Stimulated activated CD4-positive, alpha-beta T cell treated with anti-CD3 and anti-CD28 coated beads, Interleukin-4, amount 100 ng/mL, for 48 hours (primary cell): ENCODE results near the gene MAP3K1.

Experiments used
- DNase-seq, 2 donors: peaks; one replicate each; pipeline ENCODE4 v3.0.0-alpha.2; 2020; ENCODE audit warnings: low read depth in 2 of 2

The MAP3K1 gene

DNA sequence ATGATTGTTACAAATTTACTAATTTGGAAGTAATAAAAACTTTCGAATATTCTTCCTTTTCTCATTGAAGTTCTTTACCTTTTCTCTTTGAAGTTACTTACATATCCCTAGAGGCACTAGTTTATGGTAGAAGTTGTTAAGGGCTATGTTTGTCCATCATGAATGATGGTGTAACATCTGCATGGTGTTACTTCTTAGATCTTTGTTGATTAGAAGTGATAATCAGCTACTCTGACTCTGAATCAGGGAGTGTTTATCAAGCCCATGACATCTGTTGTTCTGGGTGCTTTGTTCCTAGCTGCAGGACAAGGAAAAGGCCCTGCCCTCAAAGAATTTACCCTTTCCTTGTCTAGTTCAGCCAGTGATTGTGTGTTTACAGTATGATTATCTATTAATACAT is 32.9 kb downstream of the MAP3K1 start:
- no peak for DNase-seq

DNA sequence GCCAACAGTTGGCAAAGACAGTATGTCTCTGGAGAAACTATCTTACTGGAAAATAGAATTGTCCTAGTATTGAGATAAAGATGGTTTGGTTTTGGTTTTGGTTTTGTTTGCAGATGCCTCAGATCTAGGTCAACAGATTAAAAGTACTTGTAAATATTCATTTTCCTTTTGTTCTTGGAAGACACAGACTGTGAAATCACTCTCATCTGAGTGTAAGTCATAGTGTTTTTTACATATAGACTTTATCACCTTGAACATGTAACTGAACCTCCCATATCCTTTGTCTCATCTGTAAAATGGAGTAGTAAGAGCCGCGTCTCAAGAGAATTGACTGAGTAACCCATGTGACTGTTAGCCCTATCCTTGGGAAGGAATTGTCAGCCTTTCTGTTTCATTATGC is 34.3 kb downstream of the MAP3K1 start:
- no peak for DNase-seq

DNA sequence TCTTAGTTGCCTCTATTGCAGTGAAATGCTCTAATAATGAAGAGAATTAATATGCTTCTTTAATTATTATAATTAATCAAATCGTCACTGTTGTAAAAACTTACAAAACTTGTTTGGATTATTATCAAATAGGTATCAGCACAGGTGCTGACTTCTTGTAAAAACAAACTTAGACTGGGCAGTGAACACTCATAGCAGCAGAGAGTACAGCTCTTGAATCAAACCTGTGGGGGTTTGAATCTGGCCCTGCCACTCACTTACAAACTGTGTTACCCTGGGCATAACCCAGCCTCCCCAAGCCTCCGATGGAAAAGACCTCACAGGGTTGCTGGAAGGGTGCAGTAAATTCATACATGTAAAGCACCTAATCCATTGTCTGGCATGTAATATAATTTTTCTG is 35.1 kb downstream of the MAP3K1 start:
- no peak for DNase-seq

DNA sequence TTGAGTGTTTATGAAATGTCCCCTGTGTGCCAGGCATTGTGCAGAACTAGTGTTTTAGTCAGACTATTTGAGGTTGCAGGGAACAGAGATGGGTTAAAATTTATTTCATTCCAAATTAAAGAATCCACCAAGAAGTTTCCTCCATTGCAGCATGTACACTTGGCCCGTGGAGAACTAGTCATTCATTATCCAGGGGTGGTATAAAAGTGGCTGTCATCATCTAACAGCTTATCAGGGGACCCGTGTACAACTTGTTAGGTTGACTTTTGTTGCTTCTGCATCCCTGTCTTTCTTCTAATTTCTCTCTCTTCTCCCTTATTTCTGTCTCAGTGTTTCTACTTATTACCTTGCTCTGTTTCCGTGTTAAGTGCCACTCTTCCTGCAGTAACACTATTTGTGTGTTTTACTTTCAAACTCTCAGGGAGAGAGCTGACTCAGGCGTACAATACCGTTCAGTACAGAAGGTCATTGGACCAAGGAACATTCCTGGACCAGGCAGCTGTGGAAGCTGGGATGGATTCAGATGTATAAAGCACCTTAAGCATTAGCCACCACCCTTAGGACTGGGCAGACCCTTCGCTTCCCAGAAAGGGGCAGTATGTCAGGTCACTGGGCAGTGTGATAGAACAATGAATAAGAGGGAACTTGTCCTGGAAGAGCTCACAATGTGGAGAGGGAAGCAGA is 36.1 kb downstream of the MAP3K1 start:
- no peak for DNase-seq

DNA sequence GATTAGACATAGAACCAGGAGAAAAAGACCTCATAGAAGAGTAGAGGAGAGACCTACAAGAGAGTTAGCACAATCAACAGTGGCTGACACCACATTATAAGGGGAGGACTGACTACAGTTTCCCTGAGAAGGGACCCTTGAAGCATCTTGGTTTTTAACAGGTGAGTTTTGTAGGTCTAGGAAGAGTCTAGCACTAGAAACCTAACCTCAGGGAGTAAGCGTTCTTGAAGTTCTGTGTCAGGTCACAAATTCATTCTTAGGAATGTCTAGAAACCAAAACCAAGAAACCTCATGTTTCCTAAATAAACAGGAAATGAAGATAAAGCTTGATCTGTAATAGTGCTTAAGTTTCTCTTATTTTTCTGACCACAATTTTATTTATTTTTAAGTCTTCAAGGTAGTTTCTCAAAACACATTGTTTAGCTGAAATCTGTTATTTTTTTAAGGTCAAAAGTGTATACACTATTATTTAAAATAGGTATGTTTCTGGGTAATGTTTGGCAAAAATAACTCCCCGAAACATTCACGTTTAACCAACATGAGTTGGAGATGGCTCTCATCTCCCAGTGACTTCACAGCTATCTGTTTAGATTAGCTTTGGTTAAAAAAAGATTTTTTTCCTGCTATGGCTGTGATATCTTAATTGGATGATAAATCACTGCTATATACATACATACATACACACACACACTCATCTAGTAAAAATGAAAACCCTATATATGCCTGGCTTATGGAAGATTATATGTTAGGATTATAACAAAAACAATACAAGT is 37.1 kb downstream of the MAP3K1 start:
- DNase-seq = no peak

DNA sequence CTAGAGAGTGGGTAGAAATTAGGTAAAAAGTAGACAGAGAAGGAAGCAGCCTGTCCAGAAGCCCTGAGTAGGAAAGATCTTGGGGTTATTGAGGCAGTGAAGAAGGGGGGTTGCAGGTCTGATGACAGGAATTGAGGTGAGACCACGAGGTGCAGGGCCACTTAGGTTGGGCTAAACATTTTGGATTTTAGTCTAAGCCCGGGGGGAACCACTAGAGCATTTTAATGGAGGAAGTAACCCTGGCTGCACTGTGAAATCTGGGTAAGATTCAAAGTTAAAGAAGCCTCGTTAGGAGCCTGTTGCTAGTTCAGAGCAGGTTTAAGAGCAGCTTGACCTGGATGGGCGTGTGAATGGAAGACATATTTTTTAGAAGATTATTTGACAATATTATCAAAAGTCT is 38.3 kb downstream of the MAP3K1 start:
- DNase-seq = no peak

DNA sequence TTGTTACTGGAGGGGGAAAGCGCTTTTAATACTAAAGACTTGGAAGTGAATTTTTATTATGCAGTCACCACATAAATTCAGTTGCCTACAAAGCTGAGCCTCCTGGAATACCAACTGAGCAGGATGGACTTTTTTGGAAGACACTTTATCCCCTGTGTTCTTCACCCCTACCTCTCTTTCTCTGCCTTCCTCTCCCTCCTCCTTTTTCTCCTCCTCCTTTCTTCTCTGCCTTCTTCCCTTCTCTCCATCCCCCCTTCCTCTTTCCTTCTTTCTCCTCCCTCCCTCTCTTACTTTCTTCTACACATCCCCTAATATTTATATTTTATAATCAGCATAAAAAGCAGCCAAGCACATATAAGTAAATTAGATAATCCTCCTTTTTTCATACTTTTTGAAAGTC is 39.6 kb downstream of the MAP3K1 start:
- DNase-seq = no peak

DNA sequence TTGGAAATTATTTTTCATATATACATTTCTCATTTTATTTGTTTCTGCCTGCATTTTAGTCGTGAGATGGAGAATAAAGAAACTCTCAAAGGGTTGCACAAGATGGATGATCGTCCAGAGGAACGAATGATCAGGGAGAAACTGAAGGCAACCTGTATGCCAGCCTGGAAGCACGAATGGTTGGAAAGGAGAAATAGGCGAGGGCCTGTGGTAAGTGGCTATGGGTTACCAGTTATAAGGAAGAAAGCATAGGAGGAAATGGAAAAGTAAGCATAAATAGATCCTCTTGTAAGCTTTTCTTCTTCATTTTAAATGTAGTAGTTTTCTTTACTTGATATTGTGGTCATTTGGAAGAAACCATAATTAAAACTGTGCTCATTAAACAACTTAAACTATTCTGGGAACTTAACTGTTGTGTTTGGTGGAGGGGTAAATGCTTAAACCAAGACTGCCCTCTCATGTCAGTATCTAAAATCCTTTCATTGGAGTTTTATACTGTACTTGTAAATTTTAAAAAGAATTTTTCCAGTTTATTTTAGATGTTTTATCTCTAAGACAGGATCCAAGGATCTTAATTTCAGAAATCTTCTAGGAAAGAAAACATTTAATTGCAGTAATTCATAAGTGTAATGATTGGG is 41.3 kb downstream of the MAP3K1 start:
- DNase-seq = no peak

DNA sequence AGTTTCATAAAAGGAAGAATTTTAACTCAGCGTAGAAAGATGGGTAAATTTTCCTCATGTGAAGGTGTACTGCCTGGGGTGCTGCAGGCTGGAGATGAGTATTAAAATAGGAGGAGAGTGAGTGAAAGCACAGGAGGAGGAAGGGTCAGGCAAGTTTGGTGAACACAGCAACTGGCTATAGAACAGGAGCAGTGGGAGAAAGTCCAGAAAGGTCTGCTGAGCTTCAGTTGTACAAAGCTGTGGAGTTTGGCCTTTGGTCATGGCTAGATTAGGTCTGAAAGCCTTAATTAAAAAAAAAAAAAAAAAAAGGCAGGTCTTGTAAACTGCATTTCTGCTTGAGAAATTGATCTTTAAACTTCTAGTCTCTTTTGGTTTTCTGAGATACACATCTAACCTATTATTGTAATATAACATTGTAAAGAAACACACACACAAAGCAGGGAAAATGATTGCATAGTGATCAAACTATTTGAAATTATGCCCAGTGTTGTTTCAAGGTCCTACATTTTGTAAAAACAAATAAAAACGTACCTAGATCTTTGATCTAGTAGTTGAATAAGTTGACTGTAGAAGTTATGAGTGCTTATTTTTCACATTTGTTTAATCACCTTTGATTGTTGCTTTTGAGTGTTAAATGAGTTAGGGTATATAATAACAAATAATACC is 43.6 kb downstream of the MAP3K1 start:
- no peak for DNase-seq

DNA sequence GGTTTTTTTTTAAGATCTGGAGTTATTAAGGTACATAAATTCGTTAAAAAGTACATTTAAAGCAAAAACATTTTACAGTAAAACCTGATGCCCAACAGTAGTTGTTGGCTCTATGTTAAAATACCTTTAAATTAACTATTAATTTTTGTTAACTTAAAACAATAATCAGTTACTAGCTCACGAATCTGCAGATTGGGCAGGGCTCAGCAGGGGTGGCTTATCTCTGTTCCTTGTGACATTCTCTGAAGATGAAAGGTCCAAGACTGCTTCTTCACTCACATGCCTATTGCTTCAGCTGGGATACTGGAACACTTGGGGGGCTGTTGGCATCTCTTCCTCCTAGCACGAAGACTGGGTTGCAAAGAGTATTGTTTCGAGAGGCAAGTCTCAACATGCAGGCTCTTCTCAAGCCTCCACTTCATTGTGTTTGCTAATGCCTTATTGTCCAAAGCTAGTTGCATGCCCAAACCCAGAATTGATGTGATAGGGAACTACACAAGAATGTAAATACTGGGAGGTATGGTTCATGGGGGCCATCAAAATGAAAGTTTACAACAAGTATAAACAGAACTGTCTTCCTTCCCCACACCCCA is 46.6 kb downstream of the MAP3K1 start:
- DNase-seq = no peak

DNA sequence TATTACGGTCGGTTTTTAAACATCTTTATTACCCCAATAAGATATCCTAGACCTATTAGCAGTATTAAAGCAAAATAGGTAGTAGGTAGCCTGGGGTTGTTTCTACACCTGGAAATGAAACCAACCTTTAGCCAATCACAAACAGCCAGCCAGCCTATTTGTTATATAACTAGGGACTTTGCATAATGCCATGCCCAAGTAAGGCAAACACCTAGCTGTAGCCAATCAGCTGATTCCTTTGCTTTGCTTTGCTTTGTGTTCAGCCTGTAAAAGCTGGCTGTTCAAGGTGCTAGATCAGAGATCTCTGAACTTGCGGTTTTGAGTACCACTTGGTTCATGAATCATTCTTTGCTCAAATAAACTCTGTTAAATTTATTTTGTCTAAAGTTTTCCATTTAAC is 47.6 kb downstream of the MAP3K1 start:
- DNase-seq = no peak

DNA sequence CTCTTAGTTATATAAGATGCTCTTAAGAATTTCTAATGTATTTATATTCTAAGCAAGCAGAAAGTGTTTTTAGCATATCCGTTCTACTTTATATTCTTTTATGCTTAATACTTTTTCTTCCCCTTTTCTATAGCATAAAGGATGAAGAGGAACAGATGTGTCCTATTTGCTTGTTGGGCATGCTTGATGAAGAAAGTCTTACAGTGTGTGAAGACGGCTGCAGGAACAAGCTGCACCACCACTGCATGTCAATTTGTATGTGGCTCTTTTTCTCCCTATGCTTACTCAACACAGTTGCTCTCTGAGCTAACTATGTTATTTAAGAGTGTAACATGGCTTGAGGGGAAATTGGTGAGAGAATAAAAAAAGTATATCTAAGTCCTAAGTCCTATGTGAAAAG is 56.4 kb downstream of the MAP3K1 start:
- DNase-seq = no peak

DNA sequence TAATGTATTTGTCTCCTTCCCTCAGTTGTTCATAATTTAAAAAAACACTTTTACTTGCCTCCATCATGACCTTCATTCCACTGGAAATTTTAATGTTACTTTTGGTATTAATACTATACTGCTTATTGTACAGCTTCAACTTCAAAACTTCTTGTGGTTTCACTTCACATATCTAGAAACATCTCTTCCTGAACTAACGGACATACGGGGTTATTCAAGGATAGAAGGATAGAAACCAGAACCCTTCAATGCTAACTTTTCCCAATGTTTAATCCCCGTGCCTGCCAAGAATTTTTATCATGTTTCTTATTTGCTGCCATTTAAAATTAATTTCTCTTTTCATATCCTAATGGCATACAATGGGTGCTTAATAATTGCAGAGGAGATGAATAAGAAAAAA is 57.7 kb downstream of the MAP3K1 start:
- no peak for DNase-seq

DNA sequence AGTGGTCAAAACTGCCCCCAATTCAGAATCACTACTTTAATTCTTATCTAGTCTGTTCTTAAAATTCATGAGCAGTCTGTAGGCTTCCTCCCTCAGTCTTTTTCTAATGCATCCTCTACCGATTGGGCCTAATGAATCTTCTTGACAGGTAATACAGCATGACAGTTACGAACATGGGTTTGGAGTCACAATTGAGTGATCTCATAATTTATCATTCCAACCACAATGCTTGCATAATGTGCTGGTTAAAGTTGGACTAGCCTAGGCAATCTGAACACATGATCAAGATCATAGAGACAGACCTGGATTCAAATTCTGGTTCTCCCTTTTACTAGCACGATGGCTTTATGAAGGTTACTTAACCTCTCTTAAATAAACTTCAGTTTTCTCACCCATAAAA is 61.0 kb downstream of the MAP3K1 start:
- no peak for DNase-seq

DNA sequence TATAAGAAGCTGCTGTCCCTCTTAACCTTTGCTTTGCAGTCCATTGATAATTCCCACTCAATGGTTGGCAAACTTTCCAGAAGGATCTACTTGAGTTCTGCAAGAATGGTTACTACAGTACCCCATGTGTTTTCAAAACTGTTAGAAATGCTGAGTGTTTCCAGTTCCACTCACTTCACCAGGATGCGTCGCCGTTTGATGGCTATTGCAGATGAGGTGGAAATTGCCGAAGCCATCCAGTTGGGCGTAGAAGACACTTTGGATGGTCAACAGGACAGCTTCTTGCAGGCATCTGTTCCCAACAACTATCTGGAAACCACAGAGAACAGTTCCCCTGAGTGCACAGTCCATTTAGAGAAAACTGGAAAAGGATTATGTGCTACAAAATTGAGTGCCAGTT is 66.2 kb downstream of the MAP3K1 start:
- DNase-seq = no peak

DNA sequence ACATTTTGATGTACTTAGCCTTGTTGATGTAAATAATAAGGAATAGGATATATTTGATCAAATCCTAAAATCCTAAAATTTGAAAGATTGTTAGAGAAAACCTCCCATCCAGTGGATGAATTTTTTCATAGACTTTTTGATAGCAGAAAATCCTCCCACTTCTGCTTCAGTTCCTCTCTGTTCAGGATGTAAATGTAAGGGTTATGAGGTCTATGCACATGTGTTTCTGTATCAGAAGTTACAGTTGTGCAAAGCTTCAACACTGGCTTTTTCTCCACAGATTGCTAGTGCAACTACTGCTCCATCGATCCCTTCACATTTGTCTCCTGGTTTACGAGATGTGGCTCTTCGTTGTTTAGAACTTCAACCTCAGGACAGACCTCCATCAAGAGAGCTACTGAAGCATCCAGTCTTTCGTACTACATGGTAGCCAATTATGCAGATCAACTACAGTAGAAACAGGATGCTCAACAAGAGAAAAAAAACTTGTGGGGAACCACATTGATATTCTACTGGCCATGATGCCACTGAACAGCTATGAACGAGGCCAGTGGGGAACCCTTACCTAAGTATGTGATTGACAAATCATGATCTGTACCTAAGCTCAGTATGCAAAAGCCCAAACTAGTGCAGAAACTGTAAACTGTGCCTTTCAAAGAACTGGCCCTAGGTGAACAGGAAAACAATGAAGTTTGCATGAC is 78.1 kb downstream of the MAP3K1 start:
- no peak for DNase-seq

DNA sequence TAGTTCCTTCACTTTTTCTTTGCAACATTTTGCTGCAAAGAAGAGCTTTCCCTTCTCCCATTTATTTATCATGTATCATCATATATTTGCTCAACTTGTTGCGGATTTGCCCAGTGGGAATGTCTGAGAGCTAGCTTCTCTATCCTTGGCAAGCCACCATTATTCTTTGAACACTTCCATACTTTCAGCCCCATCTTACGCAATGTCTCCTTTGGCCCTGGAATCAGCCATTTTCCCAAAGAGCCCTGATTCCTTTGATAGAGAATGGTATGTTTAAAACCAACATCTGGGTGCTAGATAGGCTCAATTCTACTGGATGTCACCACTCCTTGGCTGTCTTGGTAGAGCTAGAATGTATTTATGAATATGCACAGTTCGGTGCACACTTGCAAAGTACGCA is 81.4 kb downstream of the MAP3K1 start:
- no peak for DNase-seq

DNA sequence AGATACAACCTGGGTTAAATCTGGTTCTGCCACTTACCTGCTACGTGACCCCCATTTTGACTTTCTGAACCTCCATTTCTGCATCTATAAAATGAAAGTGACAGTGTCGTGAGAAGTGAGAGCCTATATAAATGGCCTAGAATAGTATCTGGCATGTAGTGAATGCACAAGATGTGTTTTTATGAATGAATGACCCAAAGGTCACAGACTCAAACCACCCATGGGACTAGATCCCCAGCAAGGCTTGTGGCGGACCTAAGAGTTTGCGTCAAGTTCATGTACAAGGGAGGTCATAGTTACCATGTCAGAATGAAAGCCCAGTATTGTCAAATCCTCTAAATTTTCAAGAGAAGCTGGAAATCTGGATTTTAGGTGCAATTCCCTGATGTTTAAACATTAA is 82.9 kb downstream of the MAP3K1 start:
- DNase-seq = no peak

DNA sequence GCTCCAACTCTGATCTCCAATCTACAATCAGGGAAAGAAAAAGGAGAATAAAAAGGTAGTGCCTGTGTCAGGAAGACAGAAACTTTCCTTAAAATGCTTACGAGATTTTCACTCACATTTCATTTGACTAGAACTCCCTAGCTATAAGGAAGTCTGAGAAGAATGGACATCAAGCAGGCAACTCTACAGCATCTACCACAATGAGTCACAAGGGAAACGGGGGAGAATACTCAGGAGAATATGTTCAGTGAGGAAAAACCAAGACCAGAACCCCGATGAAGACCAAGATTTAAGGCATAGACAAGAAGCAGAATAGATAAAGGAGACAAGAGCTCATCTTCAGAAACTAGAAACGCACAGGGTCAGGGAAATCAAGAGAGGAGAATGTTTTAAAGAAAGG is 85.0 kb downstream of the MAP3K1 start:
- no peak for DNase-seq

DNA sequence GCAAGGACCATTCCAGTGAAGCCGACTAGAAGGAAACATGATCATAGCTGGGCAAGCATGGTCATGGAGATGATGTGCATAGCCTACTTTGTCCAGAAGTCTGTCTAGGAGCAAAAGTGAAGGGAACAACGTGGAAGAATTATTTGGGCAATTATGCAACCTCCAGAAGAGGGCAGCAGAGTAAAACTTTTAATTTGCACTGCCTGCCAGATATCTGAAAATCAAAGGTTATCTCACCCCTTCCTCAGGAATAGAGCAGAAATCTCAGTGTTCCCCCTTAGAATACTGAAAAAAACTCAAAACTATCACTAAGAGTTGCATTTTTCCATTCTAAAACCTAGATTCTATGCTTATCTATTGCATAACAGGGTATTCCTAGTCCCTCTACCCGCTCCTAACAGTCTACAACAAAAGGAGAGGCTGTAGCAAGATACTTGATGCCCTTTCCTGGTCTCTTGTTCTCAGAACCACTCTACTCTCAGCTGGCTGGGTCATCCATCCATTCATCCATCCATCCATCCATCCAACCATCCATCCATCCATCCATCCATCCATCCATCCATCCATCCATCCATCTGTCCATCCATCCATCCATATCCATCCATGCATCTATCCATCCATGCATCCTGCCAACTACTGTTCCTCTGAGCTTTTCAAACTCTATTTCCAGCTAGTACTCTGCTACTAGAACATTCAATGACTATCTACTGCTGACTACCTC is 85.7 kb downstream of the MAP3K1 start:
- DNase-seq = no peak

DNA sequence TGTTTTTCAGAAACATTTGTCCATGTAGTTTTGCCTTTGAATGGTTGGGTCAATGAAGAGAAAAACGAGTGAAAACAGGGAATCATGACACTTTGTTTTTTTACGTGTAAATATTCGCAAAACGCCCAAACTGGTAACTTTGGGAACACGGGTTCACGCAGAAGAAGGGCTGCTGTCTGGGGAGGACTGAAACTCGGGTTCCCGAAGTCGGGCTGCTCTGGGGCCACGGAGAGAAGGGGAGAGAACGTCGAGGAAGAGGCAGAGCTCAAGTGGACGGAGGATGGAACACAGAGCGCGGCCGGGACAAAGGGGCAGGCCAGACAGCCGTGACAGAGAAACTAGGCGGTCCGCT is 93.6 kb downstream of the MAP3K1 start:
- DNase-seq = peak; percentile 25 to 28
